Keratinocyte (primary cell): ENCODE measurements around the gene CD72. TPM values are rescaled to one million over a fixed set of nuclear protein-coding genes. Genes with fewer than 3 reads are reported as not detected.
"Not testable (repeated sequence)": the region's sequence is repeated elsewhere in the genome, so short reads cannot be mapped to it uniquely, and the experiment has no call there.

Experiments used
- DNase-seq: peaks from one replicate; pipeline ENCODE4 v3.0.0-alpha.2; 2011; ENCODE audit warnings: low read depth, missing footprints, low spot score
- FAIRE-seq: peaks from 2 replicates; lab custom pipeline; 2011; peaks lifted over from hg19 to GRCh38; lab: Jason Lieb, UNC
- H2AFZ ChIP-seq: 2 replicates; pipeline ENCODE4 v1.6.0; 2012; ENCODE audit warnings: low read length, control low read depth, inconsistent platforms; ENCODE audit not compliant: control insufficient read depth
- H3K27ac ChIP-seq: 2 replicates; pipeline ENCODE4 v1.5.1; 2011; ENCODE audit warnings: low read length; ENCODE audit not compliant: control insufficient read depth, insufficient read depth
- H3K27me3 ChIP-seq: 3 replicates; pipeline ENCODE4 v1.6.0; 2011; ENCODE audit warnings: low read length; ENCODE audit not compliant: control insufficient read depth, insufficient read depth; ENCODE audit errors: extremely low read depth
- H3K36me3 ChIP-seq, 2 experiments: 2 replicates in 1 of 2; 3 replicates in 1 of 2; pipeline ENCODE4 v1.5.1; 2011; ENCODE audit warnings: low read length in 2 of 2, mild to moderate bottlenecking in 1 of 2; ENCODE audit not compliant: control insufficient read depth in 2 of 2, insufficient read depth in 2 of 2; ENCODE audit errors: extremely low read depth in 1 of 2
- H3K4me1 ChIP-seq: 3 replicates; pipeline ENCODE4 v1.5.1; 2011; ENCODE audit warnings: low read length; ENCODE audit not compliant: control insufficient read depth, insufficient read depth; ENCODE audit errors: extremely low read depth
- H3K4me2 ChIP-seq: 3 replicates; pipeline ENCODE4 v1.6.0; 2011; ENCODE audit warnings: low read depth, low read length; ENCODE audit not compliant: control insufficient read depth, insufficient read depth; ENCODE audit errors: extremely low read depth
- H3K4me3 ChIP-seq, 3 experiments: fragments of 200-600 bp in 1 of 3; sonication (generic) in 1 of 3; 2 replicates in 2 of 3; 3 replicates in 1 of 3; pipeline ENCODE4 v1.5.1; 2011 to 2016; ENCODE audit warnings: low read length in 3 of 3, mild to moderate bottlenecking in 3 of 3, control low read depth in 2 of 3, inconsistent platforms in 1 of 3, low read depth in 1 of 3, mixed read lengths in 1 of 3, mixed run types in 1 of 3, moderate library complexity in 1 of 3; ENCODE audit not compliant: control insufficient read depth in 2 of 3, insufficient read depth in 2 of 3; ENCODE audit errors: extremely low read depth in 1 of 3
- H3K79me2 ChIP-seq: 2 replicates; pipeline ENCODE4 v1.6.0; 2012; ENCODE audit warnings: low read length; ENCODE audit not compliant: control insufficient read depth, insufficient read depth
- H3K9ac ChIP-seq: 3 replicates; pipeline ENCODE4 v1.6.0; 2011; ENCODE audit warnings: low read length; ENCODE audit not compliant: control insufficient read depth, insufficient read depth; ENCODE audit errors: extremely low read depth
- H3K9me1 ChIP-seq: 3 replicates; pipeline ENCODE4 v1.6.0; 2011; ENCODE audit warnings: low read length; ENCODE audit not compliant: control insufficient read depth, insufficient read depth; ENCODE audit errors: extremely low read depth
- H3K9me3 ChIP-seq: 2 replicates; pipeline ENCODE4 v1.5.1; 2012; ENCODE audit warnings: low read depth, low read length; ENCODE audit not compliant: control insufficient read depth
- H4K20me1 ChIP-seq: 3 replicates; pipeline ENCODE4 v1.6.0; 2011; ENCODE audit warnings: low read length; ENCODE audit not compliant: control insufficient read depth, insufficient read depth; ENCODE audit errors: extremely low read depth
- CTCF ChIP-seq, 3 experiments: IDR thresholded peaks in 1 of 3; conservative IDR thresholded peaks in 1 of 3; optimal IDR thresholded peaks in 1 of 3; 2 replicates in 2 of 3; 3 replicates in 1 of 3; pipeline versions ENCODE3 to v1.5.1; 2011; ENCODE audit warnings: low read length in 3 of 3, mild to moderate bottlenecking in 3 of 3, moderate library complexity in 2 of 3, control low read depth in 1 of 3, inconsistent platforms in 1 of 3; ENCODE audit not compliant: insufficient read depth in 2 of 3; ENCODE audit errors: extremely low read depth in 1 of 3
- EZH2 ChIP-seq: IDR thresholded peaks from one replicate; pipeline ENCODE4 v1.6.1; 2012; ENCODE audit warnings: inconsistent platforms, mild to moderate bottlenecking, low read length, moderate library complexity
- dilution Hi-C: fragments of 300-500 bp; cut with MboI; formaldehyde crosslinking; loops from one replicate; pipeline ENCODE4 v1.7.0; 2020; ENCODE audit warnings: low sequenced_read_pairs; ENCODE audit not compliant: extremely low pct_ligation_motif_present
- polyA plus RNA-seq, 5 experiments: library from polyadenylated mRNA; depleted of rRNA in 3 of 5; stranded (reverse) in 3 of 5; stranded (forward) in 1 of 5; unstranded in 1 of 5; fragments of >200 nt; gene quantifications; 1 replicate in 1 of 5; 2 replicates in 3 of 5; 3 replicates in 1 of 5; pipeline versions ENCODE4 v1.2.1 to v1.2.3, GENCODE V29; 2011 to 2012; ENCODE audit warnings: missing spikeins in 2 of 5, low read depth in 1 of 5, low replicate concordance in 1 of 5

The CD72 gene
- polyA plus RNA-seq, 1 donor (not counting 4 experiments of a cell fraction or from before 2014, with no cell fraction given) = 0.66 TPM

GRCh38 chr9:35639631-35640030, 21.4 kb upstream of the CD72 start:
- TF ChIP-seq CTCF (optimal IDR thresholded peaks at IDR 0.05 in 1 of 3, IDR thresholded peaks at IDR 0.05 in 1 of 3, conservative IDR thresholded peaks at IDR 0.05 in 1 of 3; ENCODE audit: extremely low read depth in 1 of 3, insufficient read depth in 2 of 3, low read length in 3 of 3) (no peak), EZH2 (no peak)
- Histone ChIP-seq H3K27ac (no peak overlapping the region), H3K36me3 (no peaks in the 10 kb centered on the region), H3K9me3 (no peaks in the 10 kb centered on the region), H3K9ac (no peak overlapping the region), H3K4me3 (no peak overlapping the region), H3K27me3 (no peaks in the 10 kb centered on the region), H3K4me1 (no peaks in the 10 kb centered on the region), H3K79me2 (no peaks in the 10 kb centered on the region), H3K4me2 (no peak overlapping the region), H2AFZ (no peak overlapping the region), H3K9me1 (no peaks in the 10 kb centered on the region), H4K20me1 (no peaks in the 10 kb centered on the region)
- FAIRE-seq = no peak
- no peak for DNase-seq
- dilution Hi-C loops = no loop called here

GRCh38 chr9:35639225-35639624, 21.0 kb upstream of the CD72 start:
- DNase-seq, dilution Hi-C loops, H3K4me3 ChIP-seq, H3K4me1 ChIP-seq, H3K4me2 ChIP-seq, FAIRE-seq, H3K9me1 ChIP-seq, H3K79me2 ChIP-seq, H3K9ac ChIP-seq, H2AFZ ChIP-seq, H3K9me3 ChIP-seq, H3K27ac ChIP-seq, H4K20me1 ChIP-seq, H3K36me3 ChIP-seq, H3K27me3 ChIP-seq: not testable (repeated sequence)

- H3K9me1 ChIP-seq, H3K9ac ChIP-seq, DNase-seq, H4K20me1 ChIP-seq, H3K79me2 ChIP-seq, H3K4me2 ChIP-seq, H3K4me1 ChIP-seq, FAIRE-seq, H3K27me3 ChIP-seq, dilution Hi-C loops, H3K4me3 ChIP-seq, H3K36me3 ChIP-seq, H3K27ac ChIP-seq, H3K9me3 ChIP-seq, H2AFZ ChIP-seq: not testable (repeated sequence)
Observed at GRCh38 chr9:35638751-35639150, 20.5 kb upstream of the CD72 start.

GRCh38 chr9:35637427-35637955, 19.3 kb upstream of the CD72 start:
- H3K9me3 ChIP-seq, H4K20me1 ChIP-seq, H3K9ac ChIP-seq, FAIRE-seq, H3K36me3 ChIP-seq, H3K4me3 ChIP-seq, H3K79me2 ChIP-seq, H3K4me1 ChIP-seq, DNase-seq, dilution Hi-C loops, H3K9me1 ChIP-seq, H2AFZ ChIP-seq, H3K4me2 ChIP-seq, H3K27me3 ChIP-seq, H3K27ac ChIP-seq: not testable (repeated sequence)
